NCI-H1436 (cell line): ENCODE results near the gene SMYD3.
A peak's percentile ranks its signal among the peaks of the same experiment; 100 is the strongest.
"Not testable (repeated sequence)": the region's sequence is repeated elsewhere in the genome, so short reads cannot be mapped to it uniquely, and the experiment has no call there.

Experiments used
- DNase-seq: peaks from one replicate; lab custom pipeline; 2025; lab: John Stamatoyannopoulos, UW

The SMYD3 gene

DNA sequence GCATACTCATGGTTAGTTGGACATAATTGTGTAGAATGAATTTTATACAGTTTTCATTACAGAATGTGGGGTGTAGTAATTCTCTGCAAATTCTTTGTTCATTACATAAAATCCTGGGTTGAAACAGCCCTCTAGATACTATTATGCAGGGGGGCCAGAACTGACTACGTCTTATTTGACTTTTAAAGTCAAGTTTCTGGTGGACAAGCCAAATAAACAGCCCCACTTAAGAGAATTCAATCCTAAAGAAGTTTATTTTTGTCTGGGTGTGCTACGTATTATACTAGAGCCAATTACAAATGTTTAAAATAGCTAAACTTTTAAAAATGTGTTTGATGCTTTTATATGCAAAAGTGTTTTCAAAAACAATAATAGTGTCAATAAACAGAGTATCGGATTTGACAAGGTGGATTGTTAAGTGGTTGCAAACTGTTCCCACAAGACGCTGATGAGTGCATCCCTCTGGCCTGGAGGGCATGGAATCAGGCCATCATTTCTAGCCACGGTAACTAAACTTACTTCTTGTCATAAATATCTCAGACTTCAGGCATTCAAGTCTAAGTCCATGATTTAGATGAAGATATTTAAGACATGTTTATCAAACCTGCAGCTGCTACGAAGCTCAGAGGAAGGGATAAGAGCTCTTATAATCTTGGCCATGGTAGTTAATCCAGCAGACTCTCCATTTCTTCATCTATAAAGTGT is 706.0 kb downstream of the SMYD3 start:
- DNase-seq = no peak

DNA sequence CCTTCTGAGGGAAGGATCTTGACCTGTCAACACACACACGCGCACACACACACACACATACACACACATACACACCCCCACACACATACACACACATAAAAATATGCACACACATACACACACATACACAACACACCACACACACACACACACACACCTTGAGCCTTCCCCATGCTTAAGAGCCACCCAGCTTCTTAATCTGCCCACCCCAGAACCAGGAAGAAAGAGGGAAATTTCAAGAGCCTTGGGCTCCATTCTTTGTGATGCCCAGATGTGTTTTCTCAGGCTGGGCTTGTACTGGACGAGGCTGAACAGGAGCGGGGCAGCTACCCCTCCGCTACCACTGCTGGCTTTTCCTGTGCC is 708.7 kb downstream of the SMYD3 start:
- no peak for DNase-seq

DNA sequence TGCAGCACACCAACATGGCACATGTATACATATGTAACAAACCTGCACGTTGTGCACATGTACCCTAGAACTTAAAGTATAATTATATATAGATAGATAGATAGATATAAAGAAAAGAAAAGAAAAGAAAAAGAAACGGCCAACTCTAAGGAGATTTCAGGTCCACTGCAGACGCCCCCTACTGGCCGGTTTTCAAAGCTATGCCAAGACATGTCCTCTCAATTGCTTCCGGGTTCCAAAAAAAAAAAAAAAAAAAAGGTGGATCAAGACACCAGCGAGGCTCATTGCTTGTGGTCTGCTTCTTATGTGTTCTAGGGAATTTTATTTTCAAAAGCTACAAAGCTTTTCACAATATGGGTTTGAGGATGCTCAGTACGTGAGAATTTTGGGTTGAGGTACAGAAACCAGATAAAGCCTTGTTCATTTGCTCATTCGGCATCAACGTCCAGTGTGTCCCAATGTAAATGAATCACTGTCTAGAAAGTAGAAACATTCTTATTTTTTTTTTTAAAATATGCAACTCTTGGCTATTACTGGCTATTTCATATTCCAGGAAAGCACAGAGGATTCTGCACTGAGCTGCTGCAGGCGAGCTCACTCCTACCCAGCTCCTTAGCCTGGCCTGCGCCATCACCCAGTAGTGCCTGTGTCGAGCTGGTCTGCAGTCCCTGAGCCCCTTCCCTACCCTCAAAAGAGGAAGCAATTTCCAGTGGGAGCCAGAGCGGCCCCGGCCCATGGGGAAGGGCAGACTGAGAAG is 709.3 kb downstream of the SMYD3 start:
- DNase-seq = no peak

DNA sequence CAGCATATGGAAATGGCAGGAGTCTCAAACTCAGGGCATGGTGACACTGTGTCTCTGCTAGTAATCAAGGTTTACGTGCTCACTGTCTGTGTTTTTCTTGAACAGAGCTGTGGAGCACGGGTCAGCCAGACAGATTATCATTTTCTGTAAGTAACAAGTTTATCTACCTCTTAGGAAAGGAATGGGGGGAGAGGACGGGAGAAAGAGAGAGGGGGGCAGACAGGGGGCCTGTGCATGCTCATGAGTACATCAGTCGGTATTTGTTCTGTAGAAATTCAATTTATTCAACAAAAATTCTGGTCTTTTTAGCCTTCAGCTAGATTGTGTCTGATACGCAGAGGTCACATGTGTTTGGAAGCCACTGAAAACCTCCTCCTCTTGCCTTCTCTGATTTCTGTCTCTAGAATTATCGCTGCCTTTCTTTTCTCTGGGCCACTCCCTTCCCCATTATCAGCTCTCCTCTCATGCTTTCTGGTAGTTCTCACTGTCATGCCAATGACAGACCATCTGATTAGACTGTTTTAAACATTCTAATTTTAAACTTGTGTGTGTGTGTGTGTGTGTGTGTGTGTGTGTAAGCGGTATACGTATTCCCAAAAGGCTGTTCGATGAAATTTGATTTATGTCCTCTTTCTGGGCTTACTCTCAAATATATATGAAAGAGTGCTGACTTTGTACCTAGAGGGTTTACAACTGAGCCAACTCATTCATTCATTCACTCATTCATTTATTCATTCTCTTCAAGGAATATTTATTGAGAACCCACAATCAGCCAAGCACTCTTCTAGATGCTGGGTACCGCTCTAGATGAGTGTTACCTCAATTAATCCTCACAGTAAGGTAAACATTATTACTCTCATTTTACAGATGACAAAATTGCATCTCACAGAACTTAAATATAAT is 715.4 kb downstream of the SMYD3 start:
- peak; percentile 13 for DNase-seq

- no peak for DNase-seq
These were observed 716.6 kb downstream of the SMYD3 start for GRCh38 chr1:245790441-245790840.

DNA sequence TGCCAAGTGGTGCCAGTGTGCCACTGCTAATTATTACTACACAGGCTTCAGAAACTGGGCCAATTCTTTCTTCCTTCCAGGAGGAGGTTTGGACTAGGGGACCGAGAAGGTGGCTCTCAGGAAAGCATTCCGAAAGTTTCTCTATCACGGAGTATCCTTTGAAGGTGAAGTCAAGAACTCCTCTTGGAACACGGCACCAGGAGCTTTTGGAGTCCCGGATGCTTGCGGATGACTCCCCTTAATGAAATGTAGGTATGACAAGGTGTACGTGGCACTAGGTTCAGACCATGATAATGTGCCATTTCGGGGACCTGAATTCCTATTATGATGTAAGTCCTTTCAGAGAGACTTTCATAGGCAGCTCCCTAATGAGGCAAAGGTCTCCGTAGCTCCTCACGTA is 718.2 kb downstream of the SMYD3 start:
- DNase-seq = no peak

GRCh38 chr1:245788269-245788668 is 718.8 kb downstream of the SMYD3 start:
- no peak for DNase-seq

DNA sequence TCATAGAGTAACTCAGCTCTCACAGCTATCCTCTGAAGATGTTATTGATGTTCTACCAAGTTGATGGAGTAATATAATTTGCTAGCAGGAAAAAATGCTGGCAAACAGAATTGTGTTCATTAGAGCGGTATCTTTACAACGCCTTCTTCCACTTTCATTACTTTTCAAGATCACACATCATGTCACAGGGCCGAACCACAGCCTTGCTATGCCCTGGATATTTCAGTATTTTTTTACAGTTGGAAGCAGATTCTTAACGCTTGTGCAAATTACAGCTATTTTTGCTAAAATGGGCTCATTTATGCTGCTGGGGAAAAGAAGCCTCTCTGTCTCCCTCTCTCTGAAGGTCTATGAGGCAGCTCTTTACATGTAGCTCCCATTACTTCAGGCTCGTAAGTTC is 720.1 kb downstream of the SMYD3 start:
- no peak for DNase-seq

GRCh38 chr1:245779797-245780755 is 727.0 kb downstream of the SMYD3 start:
- DNase-seq = no peak

GRCh38 chr1:245777752-245778151 is 729.3 kb downstream of the SMYD3 start:
- no peak for DNase-seq

DNA sequence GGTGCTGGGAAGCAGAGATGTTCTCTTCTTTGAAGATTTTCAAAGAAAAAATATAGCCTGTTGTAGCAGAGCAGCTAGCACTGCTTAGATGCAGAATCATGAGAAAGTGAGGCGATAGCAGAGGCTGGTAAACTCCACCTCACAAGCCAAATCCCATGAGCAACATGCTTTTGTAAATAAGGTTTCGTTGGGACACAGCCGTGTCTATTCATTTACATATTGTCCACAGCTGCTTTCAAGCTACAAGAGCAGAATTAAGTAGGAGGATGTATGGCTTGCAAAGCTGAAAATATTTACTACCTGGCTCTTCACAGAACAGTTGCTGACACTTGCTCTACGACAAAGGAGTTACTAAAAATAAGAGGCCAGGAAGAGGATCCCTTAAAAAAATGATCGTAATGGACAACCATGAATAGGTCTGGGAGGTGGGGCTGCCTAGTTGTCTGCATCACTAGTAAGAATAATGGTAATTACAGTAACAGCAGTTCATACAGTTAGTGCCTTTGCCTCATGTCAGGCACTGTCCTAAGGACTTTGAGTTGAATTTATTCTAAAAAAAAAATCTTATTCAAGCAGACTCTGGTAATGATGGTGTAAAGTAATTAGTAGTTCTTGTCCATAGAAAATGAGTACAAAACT is 730.3 kb downstream of the SMYD3 start:
- peak; percentile 49 for DNase-seq

- DNase-seq = no peak
These were observed 730.9 kb downstream of the SMYD3 start for GRCh38 chr1:245776139-245776538.

- not testable (repeated sequence) for DNase-seq
These were observed 732.1 kb downstream of the SMYD3 start for GRCh38 chr1:245774931-245775330.

- DNase-seq = no peak
These were observed 732.9 kb downstream of the SMYD3 start for GRCh38 chr1:245774196-245774595.

- no peak for DNase-seq
These were observed 733.7 kb downstream of the SMYD3 start for GRCh38 chr1:245773344-245773743.

GRCh38 chr1:245772739-245773138 is 734.3 kb downstream of the SMYD3 start:
- no peak for DNase-seq

DNA sequence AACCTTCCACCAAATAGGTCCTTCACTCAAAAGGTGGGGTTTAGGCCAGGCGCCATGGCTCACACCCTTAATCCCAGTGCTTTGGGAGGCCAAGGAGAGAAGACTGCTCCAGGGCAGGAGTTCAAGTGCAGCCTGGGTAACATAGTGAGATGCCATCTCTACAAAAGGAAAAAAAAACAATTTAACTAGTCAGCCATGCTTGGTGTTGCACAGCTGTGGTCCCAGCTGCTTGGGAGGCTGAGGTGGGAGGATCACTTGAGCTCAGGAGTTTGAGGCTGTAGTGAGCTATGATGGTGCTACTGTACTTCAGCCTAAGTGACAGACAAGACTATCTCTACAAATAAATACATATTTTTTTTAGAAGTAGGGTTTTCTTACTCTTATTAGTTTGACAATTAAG is 734.8 kb downstream of the SMYD3 start:
- DNase-seq = no peak

DNA sequence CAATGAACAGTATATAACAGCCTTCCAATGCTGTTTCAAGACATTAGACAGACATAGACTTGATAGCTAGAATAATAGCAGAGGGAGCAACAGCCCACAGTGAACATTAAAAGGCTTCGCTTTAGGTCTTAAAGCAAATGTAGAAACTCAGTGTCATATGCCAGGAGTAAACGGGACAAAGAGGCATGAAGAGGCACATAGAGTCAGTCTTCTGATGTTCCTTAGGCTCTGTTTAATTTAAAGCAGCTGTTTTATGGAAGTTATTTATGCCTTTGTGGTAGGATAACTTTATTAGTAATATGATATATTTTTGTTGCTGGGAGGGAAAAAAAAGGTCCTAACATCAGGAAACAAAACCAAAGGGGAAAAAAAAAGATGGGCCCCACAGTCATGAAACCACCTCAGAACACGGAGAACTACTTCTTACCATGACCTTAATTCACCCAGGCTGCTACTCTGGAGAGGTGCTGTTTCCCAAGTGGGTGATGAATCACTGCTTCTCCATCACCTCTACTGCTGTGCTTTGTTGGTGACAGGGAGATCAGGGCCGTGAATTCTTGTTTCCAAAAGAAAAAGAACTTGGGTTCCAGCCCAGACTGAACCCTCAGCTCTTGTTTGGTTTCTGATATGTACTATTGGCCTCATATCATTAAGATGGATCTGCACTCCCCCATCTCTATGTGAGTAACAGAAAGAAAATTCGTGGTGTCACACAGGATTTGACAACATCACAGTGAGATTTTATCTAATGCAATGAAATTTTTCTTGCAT is 735.4 kb downstream of the SMYD3 start:
- no peak for DNase-seq

DNA sequence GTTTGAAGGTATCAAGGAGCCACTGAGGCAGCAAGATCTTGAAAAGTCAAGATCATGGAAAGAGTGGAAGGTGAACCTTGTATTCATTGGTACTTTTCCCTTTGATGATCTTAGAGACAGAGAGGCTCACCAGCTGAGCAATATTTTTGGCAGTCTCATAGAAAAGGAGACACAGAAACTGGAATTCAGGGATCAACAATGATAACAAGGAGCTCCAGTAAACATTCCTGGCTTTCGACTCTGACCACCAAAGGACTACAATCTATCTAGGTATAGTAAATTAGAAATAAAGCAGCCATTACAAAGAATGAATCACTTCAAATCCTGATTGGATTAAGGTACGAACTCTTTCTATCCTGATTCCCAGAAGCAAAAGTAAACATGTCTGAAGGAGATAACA is 736.9 kb downstream of the SMYD3 start:
- no peak for DNase-seq

- no peak for DNase-seq
These were observed 738.5 kb downstream of the SMYD3 start for GRCh38 chr1:245768596-245768995.
